Fibroblast of villous mesenchyme (primary cell): ENCODE results near the gene DLGAP3. TPM values are rescaled to one million over a fixed set of nuclear protein-coding genes. Genes with fewer than 3 reads are reported as not detected.
A peak's percentile ranks its signal among the peaks of the same experiment; 100 is the strongest.

Source experiments
- DNase-seq: peaks from one replicate; pipeline ENCODE4 v3.0.0-alpha.2; 2010; ENCODE audit warnings: low read depth
- H3K4me3 ChIP-seq: 2 replicates; pipeline ENCODE4 v1.5.1; 2011; ENCODE audit warnings: low read depth, mild to moderate bottlenecking, low read length
- total RNA-seq: library from RNA; depleted of rRNA; stranded (reverse); fragments of >200 nt; gene quantifications from 2 replicates; pipeline ENCODE4 v1.2.3, GENCODE V29; 2012
- TF ChIP-seq, protein P1 (sequence below): IDR thresholded peaks from 2 replicates; pipeline ENCODE4 v1.5.1; 2012; ENCODE audit warnings: low read depth, mild to moderate bottlenecking, low read length; ENCODE audit not compliant: insufficient read depth

Gene DLGAP3
- total RNA-seq, 1 donor: under 0.01 TPM

DNA sequence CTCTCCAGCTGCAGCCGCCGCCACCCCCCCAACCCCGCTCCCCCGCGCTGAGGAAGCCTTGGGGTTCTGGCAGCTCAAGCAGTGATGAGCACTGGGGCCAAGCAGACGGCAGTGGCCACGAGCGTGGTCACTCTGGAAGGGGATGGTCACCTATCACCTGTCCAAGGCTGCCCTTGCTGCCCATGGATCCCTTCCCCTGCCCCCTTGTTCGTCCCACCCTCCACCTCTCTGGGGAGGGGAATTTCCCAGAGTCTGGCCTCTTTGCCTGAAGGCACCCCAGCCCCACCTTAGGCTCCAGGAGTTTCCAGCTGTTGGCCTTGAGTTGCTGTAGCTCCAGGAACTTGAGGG is 62.7 kb downstream of the DLGAP3 start:
- DNase-seq: no peak
- H3K4me3 ChIP-seq: peak overlapping the region; percentile 77
- TF ChIP-seq, protein P1, sequence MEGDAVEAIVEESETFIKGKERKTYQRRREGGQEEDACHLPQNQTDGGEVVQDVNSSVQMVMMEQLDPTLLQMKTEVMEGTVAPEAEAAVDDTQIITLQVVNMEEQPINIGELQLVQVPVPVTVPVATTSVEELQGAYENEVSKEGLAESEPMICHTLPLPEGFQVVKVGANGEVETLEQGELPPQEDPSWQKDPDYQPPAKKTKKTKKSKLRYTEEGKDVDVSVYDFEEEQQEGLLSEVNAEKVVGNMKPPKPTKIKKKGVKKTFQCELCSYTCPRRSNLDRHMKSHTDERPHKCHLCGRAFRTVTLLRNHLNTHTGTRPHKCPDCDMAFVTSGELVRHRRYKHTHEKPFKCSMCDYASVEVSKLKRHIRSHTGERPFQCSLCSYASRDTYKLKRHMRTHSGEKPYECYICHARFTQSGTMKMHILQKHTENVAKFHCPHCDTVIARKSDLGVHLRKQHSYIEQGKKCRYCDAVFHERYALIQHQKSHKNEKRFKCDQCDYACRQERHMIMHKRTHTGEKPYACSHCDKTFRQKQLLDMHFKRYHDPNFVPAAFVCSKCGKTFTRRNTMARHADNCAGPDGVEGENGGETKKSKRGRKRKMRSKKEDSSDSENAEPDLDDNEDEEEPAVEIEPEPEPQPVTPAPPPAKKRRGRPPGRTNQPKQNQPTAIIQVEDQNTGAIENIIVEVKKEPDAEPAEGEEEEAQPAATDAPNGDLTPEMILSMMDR: no peak

DNA sequence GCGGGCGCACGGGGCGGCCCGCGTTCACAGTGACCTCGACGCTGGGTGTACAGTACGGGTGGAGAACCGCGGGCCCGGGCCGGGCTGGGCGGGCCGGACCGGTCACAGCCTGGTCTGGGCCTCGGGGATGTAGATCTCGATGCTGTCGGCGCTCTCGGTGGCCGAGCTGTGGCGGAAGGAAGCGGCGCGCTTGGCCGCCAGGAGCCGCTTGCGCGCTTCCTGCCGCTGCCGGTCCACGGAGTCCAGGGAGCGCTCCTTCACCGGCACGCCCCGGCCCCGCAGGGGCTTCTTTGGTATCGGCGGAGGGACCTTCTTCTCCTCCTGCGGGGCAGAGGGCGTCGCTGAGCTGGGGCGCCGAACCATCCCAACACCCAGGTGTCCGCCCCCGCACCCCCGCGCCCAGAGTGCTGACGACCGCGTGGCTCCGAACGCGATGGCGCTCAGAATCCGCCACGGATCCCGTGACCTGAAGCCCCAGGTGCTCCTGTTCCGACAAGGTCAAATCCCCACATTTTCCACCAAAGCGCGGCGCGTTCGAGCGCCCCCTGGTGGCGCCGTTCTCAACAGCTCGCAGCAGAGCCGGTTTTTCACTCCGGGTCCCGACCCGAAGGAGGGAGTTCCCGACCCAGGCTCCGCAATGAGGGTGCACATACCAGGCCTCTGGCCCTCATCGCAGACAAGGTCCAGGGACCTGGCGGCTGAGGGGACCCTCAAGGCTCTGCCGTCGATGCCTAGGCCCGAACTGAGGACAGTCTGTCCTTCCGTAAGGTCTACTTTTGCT is 63.3 kb downstream of the DLGAP3 start:
- TF ChIP-seq, protein P1: peak; percentile 89
- DNase-seq: peak; percentile 58
- H3K4me3 ChIP-seq: peak overlapping the region; percentile 77

DNA sequence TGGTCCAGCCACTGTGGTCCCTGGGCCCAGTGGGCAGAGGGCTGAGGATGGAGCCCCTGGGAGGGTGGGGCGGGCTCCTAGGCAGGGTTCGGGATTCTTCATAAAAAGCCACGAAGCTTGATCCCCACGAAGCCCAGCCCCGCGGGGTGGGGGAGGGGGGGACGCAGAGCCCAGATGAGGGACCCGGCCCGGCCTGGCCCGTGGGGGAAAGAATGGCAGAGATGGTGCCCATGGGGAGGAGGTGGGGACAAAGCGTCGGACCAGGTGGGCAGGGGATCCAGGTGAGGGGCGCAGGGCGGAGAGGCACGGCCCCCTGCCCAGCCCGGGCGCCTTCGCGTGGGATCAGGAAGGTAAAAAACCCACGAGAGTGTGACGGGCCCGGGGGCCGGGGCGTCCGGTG is 63.9 kb downstream of the DLGAP3 start:
- TF ChIP-seq, protein P1: no peak
- peak overlapping the region; percentile 77 for H3K4me3 ChIP-seq
- DNase-seq: no peak

DNA sequence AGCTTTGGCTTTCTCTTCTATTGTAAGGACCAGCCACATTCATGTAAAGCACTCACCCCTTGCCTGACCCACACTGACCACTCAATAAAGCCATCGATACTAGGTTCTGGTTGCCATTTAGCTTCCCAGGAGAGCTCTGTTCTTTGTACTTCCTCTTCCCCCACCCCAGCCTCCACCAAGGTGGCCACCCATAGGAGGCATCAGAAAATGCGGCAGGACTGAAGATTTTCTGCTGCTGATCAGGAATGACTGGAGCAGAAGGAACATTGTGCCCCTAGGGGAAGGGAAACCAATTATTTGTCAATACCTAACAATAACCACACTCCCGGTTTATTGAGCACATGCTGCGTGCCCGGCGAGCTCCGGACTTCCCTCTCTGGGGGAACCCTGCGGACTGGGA is 64.7 kb downstream of the DLGAP3 start:
- TF ChIP-seq, protein P1: no peak
- DNase-seq: no peak

DNA sequence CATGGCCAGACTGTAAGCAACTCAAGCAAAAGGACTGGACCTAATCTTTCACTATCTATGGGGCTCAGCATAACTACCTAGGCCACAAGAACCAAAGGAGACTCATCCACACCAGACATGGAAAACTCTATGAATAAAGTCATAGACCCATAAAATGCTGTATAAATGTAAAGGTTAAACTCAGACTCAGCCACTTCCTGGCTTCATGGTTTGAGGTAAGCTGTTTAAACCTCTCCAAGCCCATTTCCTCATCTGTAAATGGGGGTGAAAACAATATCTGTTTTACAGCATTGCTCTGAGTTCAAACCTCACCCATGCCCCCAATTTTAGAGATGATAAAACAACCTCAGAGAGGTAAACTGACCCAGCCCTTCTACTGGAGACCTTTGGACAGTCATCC is 65.9 kb downstream of the DLGAP3 start:
- DNase-seq: no peak
- no peak overlapping the region for H3K4me3 ChIP-seq
- TF ChIP-seq, protein P1: no peak

More for the DNA sequence above, 64.7 kb downstream of the DLGAP3 start:
- H3K4me3 ChIP-seq: no peak overlapping the region

DNA sequence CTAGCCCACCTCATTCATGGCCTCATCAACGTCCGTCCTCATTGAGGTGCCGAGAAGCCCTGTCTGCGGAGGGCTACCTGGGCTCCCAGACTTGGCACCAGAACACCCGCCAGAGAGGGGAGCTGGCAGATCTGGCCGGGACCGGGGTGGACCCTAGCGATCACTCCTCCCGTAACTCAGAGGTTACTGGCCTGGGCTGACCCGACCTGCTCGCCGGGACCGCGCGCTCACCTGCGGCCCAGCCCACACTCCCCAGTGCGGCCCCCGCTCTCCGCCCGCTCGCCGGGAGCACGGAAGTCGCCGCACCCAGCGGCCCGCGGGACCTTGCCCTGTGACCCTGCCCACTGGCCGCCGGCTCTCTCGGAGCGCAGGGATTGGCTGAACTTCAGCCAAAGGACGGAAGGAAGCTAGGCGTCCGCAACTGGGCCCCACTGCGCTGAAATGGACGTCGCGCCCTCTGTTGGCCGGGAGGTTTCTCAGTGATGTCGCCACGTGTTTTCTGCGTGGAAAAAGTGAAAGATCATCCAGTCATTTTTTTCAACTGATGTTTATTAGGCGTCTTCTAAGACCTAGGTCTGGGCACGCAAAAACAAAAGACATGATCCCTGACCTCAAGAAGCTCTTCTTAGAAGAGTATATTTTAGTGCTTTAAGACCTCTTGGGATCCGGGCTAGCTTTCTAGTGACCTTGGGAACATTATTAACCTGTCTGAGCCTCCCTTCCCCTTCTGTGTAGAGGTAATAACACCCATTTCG is 69.8 kb downstream of the DLGAP3 start, which contains the start of gene SMIM12:
TSS of gene SMIM12 (minus strand) at position 304 of the 755 bp plus-strand sequence. CDS start 3,772 bp downstream, outside the sequence.
- TF ChIP-seq, protein P1: peak; percentile 81
- H3K4me3 ChIP-seq: peak within 1 kb of the TSS; percentile 80
- DNase-seq: peak; percentile 95
